GM19239 (cell line): ENCODE results near the gene GNAI1.

ENCODE experiments used
- DNase-seq: peaks from one replicate; pipeline ENCODE4 v3.0.0; 2011; ENCODE audit warnings: low spot score; ENCODE audit not compliant: insufficient read length
- FAIRE-seq: peaks from 2 replicates; lab custom pipeline; 2011; peaks lifted over from hg19 to GRCh38; lab: Jason Lieb, UNC

GNAI1 gene

GRCh38 chr7:80243425-80243824 lies 108.8 kb downstream of the GNAI1 start:
- no peak for DNase-seq
- FAIRE-seq = no peak

- FAIRE-seq (no peak), DNase-seq (no peak)
Measured at GRCh38 chr7:80244206-80244916, 109.7 kb downstream of the GNAI1 start.

DNA sequence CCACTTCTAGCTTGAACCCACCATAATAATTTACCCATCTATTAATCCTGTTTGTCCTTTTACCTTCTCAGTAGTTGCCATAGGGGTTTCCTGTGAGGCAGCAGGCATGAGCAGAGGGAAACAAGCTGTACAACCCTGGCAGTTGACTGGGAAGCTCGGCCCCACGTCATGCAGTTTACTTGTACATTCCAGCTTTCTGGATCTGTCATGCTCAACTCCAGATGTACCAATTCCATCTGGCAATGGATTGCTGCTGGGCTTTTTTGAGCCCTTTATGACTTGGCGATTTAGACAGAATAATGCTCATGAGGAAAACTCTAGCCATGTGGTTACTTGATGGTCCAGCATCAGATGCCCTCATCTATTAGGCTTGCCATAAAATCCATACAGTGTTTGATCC lies 112.5 kb downstream of the GNAI1 start:
- DNase-seq = no peak
- no peak for FAIRE-seq

- FAIRE-seq (no peak), DNase-seq (no peak)
Measured at GRCh38 chr7:80247891-80248290, 113.3 kb downstream of the GNAI1 start.

GRCh38 chr7:80249184-80249583 lies 114.6 kb downstream of the GNAI1 start:
- FAIRE-seq (no peak), DNase-seq (no peak)

DNA sequence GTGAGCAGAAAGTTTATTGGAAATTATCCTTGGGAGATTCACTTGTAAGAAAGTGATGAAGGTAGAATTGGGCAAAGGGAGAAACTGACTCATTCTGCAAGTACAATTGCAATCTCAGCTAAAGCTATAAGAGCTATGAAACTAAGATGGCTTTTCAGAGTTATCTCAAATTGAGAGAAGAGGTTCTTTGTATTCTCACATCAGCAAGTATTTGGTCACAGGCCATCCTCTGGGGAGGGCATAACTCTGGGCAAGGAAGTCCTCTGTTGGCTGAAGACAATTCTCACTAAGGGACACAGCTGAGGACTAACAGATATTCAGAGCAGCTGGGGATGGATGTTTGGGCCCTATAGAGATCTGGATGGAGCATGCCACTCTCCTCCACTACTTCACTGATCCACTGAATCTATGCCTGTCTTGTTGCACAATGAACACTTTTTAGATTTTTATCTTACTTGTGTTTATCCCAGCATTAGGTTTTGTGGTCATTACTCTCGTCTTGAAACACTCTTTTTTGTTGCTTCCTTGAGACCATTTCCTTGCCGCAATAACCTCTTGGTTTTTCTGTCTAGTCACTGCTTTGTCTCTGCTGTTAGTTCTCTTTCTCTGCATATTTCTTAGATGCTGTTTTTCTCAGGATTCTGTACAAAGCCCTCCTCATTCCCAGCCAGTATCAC lies 115.1 kb downstream of the GNAI1 start:
- FAIRE-seq (no peak), DNase-seq (no peak)

GRCh38 chr7:80253237-80253636 lies 118.6 kb downstream of the GNAI1 start:
- FAIRE-seq (no peak), DNase-seq (no peak)

DNA sequence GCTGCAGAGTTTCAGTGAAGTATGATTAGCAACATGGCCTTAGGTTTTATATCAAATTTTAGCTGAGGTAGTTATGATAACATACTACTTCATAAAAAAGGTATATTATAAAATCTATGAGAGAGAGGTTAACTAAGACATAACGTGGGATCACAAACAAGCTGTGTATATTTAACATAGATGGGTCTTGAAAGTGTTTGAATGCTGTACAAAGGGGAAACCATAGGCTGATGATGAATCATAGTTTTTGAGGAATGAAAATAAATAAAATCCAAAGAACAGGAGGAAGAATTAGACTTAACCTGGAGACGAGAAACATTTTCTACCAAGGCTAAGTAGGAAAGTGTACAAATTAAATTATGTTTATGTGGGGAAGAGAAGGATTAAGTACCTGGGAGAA lies 119.0 kb downstream of the GNAI1 start:
- DNase-seq (no peak), FAIRE-seq (no peak)

DNA sequence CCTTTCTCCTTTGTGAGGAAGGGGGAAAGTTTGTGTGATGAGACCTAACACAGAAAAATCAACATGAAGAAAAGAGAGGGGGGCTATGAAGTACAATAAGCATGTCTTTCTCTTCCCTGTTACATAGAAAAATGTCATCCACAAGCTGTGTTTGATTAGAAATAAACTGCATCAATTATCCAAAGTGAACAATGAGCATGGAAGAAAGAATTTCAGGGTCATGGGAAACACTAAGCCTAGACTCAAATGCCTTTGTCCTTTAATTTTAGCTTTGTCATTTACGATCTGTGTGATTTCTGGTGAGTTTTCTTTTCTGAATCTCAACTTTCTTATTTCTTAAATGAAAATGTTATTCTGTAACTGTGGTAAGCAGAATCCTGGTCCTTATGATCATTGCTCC lies 121.0 kb downstream of the GNAI1 start:
- no peak for DNase-seq
- FAIRE-seq = no peak

DNA sequence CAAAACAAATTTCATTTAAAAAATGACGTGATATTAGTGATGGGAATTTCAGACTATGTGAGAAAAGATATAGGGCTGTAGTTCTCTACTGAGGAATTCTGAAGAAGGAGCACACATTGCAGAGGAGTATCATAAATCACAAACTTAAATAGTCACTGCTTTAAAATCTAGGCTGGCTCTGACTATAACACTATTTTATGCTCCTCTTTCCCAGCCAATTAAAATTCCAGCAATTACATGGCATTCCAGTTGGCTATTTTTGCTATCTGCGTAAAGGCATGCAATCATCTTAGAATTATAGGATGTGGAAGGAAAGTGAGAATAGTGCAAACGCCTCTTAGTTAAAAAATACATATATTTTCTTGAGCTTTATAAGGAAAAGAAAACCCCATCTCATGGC lies 123.1 kb downstream of the GNAI1 start:
- FAIRE-seq (no peak), DNase-seq (no peak)

GRCh38 chr7:80260606-80261005 lies 126.0 kb downstream of the GNAI1 start:
- DNase-seq = no peak
- FAIRE-seq = no peak

GRCh38 chr7:80263333-80263732 lies 128.7 kb downstream of the GNAI1 start:
- no peak for FAIRE-seq

GRCh38 chr7:80263821-80264220 lies 129.2 kb downstream of the GNAI1 start:
- DNase-seq = no peak
- no peak for FAIRE-seq

More at GRCh38 chr7:80263333-80263732, 128.7 kb downstream of the GNAI1 start:
- DNase-seq = no peak

DNA sequence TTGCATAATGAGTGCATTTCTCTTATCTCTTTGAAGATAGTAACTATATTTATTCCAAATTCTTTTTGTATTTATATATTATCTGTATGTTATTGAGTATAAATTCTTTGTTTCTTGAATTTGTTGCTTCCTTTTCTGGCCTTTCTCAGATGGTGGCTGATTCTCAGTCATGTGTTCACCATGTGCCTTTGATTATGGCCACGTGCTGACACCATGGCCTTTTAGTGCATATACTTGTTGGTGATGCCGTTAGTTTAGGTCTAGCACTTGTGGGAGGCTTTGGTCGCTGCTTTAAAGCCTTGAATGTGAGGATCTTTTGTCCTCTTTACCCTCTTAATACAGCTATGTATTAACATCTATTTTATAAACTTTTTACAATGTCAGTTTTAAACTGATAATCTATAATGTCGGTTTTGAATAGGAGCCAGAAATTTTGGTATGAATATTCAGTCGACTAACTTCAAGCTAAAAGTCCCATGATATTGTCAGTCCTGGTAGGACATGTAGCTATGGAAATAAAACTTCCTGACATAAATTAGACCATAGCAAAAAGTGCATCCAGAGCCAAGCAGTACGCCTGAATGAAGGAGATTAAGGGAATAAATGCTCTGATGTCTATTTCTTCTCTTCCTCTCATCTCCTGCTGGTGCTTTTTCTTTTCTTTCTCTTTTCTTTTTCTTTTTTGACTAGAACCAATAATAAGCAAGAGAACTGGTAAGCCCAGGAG lies 130.3 kb downstream of the GNAI1 start:
- FAIRE-seq = no peak

DNA sequence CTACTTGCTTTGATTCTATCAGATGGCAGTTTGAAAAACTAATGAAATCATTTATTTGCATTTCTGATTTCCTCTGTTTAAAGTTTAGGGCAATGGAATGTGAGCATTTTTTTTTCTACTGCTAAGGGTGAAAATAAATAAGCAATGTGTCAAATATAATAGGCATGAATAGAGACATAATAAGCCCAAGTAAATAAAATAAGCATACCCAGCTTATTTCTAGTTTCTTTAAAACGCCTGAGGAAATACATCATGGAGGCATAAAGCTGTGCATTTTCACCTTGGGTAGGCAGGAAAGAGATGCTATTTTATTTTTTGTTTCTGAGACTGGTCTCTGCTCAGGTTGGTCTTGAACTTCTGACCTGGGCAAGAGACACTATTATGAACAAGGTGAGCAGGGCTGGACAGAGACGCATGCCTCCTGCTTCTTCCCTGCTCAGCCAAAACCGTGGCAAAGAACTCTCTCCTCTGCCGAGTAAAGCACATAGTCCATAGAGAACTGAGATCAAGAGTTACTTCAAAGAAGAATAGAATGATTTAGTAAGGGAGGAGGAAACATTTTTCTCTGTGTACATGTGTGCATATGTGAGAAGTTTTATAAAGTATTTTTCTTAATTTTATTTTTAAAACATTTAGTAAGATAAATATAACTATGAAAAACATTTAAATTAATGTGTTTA lies 138.1 kb downstream of the GNAI1 start:
- DNase-seq = no peak
- FAIRE-seq = no peak

More for the DNA sequence above, 130.3 kb downstream of the GNAI1 start:
- DNase-seq = no peak

DNA sequence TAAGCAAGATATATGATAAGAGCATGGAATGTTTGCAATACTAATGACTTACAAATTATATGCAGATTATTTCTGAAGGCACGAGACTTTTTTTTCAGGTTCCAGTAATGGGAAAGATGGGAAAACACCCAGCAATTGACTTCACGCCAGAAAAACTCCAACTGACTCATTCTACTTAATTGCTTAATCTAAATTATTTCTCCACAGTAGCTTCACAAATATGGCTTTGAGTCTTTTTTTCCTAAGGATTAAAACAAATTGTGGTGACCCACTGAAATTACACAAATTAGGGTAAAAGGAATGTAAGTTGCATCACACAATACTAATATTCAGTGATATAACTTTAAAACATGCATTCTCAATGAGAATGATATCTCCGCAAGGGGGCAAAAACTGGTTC lies 138.7 kb downstream of the GNAI1 start:
- no peak for FAIRE-seq
- no peak for DNase-seq

GRCh38 chr7:80275192-80275605 lies 140.6 kb downstream of the GNAI1 start:
- no peak for DNase-seq
- FAIRE-seq = no peak
